ENCODE data around the gene SKAP2.

SKAP2 gene

GRCh38 chr7:26638140-26638539, 226.2 kb downstream of the SKAP2 start:
- DNase-seq (ENCODE audit: low read depth in 3 of 3): no peak

GRCh38 chr7:26637610-26638009, 226.8 kb downstream of the SKAP2 start:
- no peak for DNase-seq (ENCODE audit: low read depth in 3 of 3)

- no peak for DNase-seq (ENCODE audit: low read depth in 3 of 3)
These were observed 227.6 kb downstream of the SKAP2 start for GRCh38 chr7:26636808-26637207.

- DNase-seq (ENCODE audit: low read depth in 3 of 3): no peak
These were observed 230.8 kb downstream of the SKAP2 start for GRCh38 chr7:26633557-26633956.

GRCh38 chr7:26631601-26632000, 232.8 kb downstream of the SKAP2 start:
- no peak for DNase-seq (ENCODE audit: low read depth in 3 of 3)

- no peak for DNase-seq (ENCODE audit: low read depth in 3 of 3)
These were observed 233.3 kb downstream of the SKAP2 start for GRCh38 chr7:26630941-26631580.

GRCh38 chr7:26630361-26630760, 234.0 kb downstream of the SKAP2 start:
- DNase-seq (ENCODE audit: low read depth in 3 of 3): no peak

- no peak for DNase-seq (ENCODE audit: low read depth in 3 of 3)
These were observed 234.7 kb downstream of the SKAP2 start for GRCh38 chr7:26629696-26630095.

- no peak for DNase-seq (ENCODE audit: low read depth in 3 of 3)
These were observed 236.5 kb downstream of the SKAP2 start for GRCh38 chr7:26627891-26628341.

GRCh38 chr7:26627221-26627620, 237.2 kb downstream of the SKAP2 start:
- DNase-seq (ENCODE audit: low read depth in 3 of 3): no peak

- no peak for DNase-seq (ENCODE audit: low read depth in 3 of 3)
These were observed 237.7 kb downstream of the SKAP2 start for GRCh38 chr7:26626687-26627086.

GRCh38 chr7:26626156-26626555, 238.2 kb downstream of the SKAP2 start:
- DNase-seq (ENCODE audit: low read depth in 3 of 3): no peak

GRCh38 chr7:26625286-26625685, 239.1 kb downstream of the SKAP2 start:
- DNase-seq (ENCODE audit: low read depth in 3 of 3): no peak

- DNase-seq (ENCODE audit: low read depth in 3 of 3): no peak
These were observed 239.6 kb downstream of the SKAP2 start for GRCh38 chr7:26624839-26625238.

GRCh38 chr7:26624431-26624830, 240.0 kb downstream of the SKAP2 start:
- no peak for DNase-seq (ENCODE audit: low read depth in 3 of 3)

- DNase-seq (ENCODE audit: low read depth in 3 of 3): no peak
These were observed 244.0 kb downstream of the SKAP2 start for GRCh38 chr7:26620352-26620751.

GRCh38 chr7:26619348-26619984, 244.9 kb downstream of the SKAP2 start:
- DNase-seq (ENCODE audit: low read depth in 3 of 3): no peak

GRCh38 chr7:26618898-26619297, 245.5 kb downstream of the SKAP2 start:
- DNase-seq (ENCODE audit: low read depth in 3 of 3): no peak

GRCh38 chr7:26618449-26618848, 245.9 kb downstream of the SKAP2 start:
- no peak for DNase-seq (ENCODE audit: low read depth in 3 of 3)

All from stimulated activated CD4-positive, alpha-beta T cell treated with anti-CD3 and anti-CD28 coated beads, TNF-alpha, amount 100 ng/mL, for 48 hours (primary cell).